GM13977 (cell line): ENCODE results near the gene STARD3.

Experiments
- DNase-seq: peaks from one replicate; pipeline ENCODE4 v3.0.0; 2012; ENCODE audit warnings: low spot score
- in situ Hi-C: fragments of 300-500 bp; cut with MboI; formaldehyde crosslinking; loops from one replicate; pipeline ENCODE4 v1.12.0; 2022; ENCODE audit warnings: low sequenced_read_pairs, low pct_unique_long_range_greater_than_20kb, mixed read lengths, inconsistent platforms; ENCODE audit not compliant: unreplicated experiment
- TF ChIP-seq, protein P1 (sequence below): IDR thresholded peaks from 2 replicates; pipeline ENCODE4 v1.5.1; 2012; ENCODE audit warnings: mild to moderate bottlenecking, control low read depth; ENCODE audit not compliant: insufficient read depth; ENCODE audit errors: extremely low read depth, missing control alignments

Gene STARD3

DNA sequence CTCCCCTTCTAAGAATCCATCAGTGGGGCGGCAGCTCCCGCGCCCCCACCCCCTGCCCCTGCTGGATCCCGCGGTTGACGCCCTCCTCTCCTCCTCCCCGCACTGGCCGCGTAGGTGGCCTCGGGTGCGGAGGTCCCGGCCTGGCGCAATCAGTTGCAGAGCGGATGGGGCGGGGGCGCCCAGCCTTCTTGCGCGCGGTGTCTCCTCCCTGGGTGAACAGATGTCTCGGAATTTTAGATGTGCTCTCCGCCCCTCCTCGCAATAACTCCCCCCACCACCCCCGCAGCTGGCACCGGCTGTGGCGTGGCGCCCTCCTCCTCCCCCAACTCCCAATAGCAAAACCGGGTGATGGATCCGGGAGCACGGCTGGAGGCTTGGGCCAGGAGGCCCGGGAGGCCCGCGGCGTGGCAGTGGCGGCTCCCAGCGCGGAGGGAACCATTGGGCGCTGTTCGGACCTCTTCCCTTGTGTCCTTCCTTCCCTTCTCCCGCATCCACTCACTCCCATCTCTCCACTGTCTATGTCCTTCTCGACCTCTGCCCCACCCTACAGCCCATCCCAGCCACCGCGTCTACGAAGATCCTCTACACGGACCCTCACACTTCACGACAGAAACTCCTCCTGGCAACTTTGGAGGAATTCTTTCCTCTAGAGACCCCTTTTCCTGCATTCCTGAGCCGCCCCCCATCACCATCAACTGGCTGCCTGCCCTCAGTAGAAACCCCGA, 40.2 kb upstream of the STARD3 start:
- in situ Hi-C loops, result no loop called here
- TF ChIP-seq, protein P1, sequence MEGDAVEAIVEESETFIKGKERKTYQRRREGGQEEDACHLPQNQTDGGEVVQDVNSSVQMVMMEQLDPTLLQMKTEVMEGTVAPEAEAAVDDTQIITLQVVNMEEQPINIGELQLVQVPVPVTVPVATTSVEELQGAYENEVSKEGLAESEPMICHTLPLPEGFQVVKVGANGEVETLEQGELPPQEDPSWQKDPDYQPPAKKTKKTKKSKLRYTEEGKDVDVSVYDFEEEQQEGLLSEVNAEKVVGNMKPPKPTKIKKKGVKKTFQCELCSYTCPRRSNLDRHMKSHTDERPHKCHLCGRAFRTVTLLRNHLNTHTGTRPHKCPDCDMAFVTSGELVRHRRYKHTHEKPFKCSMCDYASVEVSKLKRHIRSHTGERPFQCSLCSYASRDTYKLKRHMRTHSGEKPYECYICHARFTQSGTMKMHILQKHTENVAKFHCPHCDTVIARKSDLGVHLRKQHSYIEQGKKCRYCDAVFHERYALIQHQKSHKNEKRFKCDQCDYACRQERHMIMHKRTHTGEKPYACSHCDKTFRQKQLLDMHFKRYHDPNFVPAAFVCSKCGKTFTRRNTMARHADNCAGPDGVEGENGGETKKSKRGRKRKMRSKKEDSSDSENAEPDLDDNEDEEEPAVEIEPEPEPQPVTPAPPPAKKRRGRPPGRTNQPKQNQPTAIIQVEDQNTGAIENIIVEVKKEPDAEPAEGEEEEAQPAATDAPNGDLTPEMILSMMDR, result no peak

DNA sequence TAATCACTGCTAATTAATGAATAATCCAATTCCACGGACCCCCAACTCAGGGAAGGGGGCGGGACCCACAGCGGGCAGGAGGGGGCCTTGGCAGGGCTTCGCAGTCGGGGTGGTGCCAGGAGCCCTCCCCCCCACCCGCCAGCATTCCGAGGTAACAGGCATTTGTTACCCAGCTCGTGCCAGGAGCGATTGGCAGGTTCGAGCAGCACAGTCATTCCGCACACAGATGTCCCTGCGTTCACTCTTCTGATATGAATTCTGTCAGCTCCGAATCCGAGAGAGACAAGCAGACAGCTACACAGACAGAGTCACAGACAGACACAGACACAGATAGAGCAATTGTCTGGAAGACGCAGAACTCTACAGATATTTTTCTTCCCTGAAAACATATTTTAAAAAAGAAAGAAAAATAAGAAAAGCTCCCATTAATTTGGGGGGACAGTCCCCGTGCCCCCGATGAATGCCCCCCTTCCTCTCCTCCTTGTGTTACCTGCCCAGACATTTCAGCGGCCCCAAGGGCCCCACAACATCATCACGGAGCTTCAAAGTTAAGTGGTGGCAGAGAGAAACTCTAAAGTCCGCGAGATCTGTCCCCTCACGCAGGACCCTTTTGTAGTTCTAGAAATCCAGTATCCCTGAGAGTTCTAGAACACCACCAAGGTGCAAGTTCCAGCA, 39.4 kb upstream of the STARD3 start:
- in situ Hi-C loops, result no loop called here
- TF ChIP-seq, protein P1, result no peak
- DNase-seq, result no peak

More for the DNA sequence above, 40.2 kb upstream of the STARD3 start:
- no peak for DNase-seq

DNA sequence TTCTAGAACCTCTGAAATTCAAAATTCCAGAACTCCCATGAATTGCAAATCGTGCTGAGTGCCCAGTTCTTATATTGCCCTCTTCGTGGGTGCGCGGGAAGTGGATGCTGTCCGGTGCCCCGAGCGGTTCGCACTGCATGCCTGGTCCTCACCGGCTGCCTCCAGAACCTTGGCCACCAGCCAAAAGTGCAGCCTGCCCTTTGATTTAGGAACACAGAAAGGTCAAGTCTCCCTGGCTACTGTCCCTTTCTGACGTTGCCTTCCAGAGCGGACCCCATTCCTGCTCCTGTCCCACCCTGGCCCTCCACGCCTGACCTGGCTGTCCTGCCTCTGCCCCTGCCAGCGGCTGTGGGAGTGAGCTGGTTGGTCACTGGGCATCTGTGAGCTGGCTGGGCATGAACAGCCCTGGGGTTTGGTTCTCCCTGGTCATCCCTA, 38.9 kb upstream of the STARD3 start:
- TF ChIP-seq, protein P1, result no peak
- in situ Hi-C loops, result no loop called here
- no peak for DNase-seq

DNA sequence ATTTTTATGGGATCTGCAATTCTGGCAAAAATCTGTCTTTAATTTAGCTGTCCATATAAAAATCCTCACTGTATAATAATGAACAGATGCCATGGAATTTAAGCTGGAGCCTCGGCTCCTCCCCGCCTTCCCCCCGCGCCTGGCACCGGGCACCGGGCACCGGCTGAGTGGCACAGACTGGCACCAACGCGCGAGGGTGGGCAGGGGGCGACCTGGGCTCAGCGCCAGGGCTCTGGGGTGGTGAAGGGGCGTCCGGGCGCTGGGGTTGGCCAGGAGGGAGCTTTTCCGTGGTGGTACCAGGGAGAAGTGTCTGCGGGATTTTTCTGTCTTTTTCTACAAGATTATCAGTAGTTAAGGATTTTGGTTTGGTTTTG, 38.3 kb upstream of the STARD3 start:
- no peak for DNase-seq
- in situ Hi-C loops, result no loop called here
- TF ChIP-seq, protein P1, result no peak

DNA sequence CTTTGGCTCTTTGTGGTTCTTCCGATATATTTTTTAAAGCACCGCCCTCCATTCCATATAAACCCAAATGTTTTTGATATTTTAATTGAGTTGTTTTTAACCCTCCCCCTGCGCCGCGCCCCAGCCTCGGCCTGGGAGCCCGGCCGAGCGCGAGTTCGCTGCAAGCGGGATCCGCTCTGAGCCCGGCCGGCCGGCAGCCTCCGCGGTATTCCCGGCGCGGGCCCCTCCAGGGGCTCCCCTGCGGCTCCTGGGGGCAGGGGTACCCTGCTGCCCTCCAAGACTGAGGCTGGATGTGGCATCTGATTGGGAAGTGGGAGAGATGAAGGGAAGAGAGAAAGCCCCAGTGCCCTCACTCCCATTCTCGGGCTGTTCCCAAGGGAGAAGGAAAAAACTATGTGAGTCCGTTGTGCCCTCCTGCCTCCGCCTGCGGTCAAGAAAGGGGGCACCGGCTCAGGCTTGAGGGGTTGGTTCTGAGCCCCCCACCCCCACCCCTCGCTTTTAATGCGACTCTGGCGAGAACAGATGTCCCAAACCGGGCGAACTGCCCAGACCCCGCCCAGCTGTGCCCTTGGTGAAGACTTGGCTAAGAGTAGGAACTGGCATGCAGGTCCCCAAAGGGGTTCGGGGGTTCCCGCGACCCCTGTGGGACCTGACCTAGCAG, 37.8 kb upstream of the STARD3 start:
- in situ Hi-C loops, result no loop called here
- TF ChIP-seq, protein P1, result no peak
- no peak for DNase-seq

DNA sequence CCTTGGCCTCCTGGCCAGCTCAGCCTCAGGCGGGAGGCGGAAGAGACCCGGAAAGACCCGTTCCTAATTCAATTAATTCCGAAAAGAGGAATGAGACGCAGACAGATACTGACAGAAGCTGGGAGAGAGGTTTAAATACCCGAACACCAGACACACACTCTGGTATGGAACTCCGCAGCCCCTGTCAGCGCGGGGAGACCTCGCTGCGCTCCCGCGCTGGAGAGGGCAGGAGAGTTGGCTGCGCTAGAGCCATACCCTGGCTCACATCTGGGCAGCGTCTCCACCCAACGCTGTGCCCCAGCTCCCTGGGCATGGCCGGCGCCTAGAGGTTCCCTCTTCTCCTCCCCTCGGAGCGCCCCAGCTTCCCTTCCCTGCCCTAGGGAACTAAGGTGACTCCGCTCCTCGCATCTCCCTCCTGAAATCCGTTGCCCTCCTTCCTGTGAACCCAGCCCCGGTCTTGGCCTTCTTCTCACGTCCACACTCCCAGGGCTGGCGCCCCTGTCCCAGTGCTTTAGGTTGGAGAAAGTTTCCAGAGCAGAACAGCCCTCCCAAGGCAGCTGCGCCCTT, 37.2 kb upstream of the STARD3 start:
- TF ChIP-seq, protein P1, result no peak
- in situ Hi-C loops, result no loop called here
- DNase-seq, result no peak
